Stimulated activated memory B cell treated with anti-CD40 and anti-IgM and Interleukin-4, amounts not matched to agents 10 μg/mL and 1 μg/mL and 100 μg/mL, for 72 hours (primary cell): ENCODE measurements around the gene MACC1.
"Not testable (repeated sequence)": the region's sequence is repeated elsewhere in the genome, so short reads cannot be mapped to it uniquely, and the experiment has no call there.

Source experiments
- ATAC-seq: fragments of 150-1000 bp; cut with Tn5 transposase; 2 replicates; pipeline ENCODE4 v1.10.0; 2021
- H3K27ac Mint-ChIP-seq: one replicate; pipeline ENCODE4 v1.8.0; 2022; ENCODE audit warnings: mild to moderate bottlenecking, mixed read lengths
- H3K27me3 Mint-ChIP-seq: one replicate; pipeline ENCODE4 v1.8.0; 2022; ENCODE audit warnings: mixed read lengths
- H3K36me3 Mint-ChIP-seq: one replicate; pipeline ENCODE4 v1.8.0; 2022; ENCODE audit warnings: mixed read lengths
- H3K4me1 Mint-ChIP-seq: one replicate; pipeline ENCODE4 v1.8.0; 2022; ENCODE audit warnings: mixed read lengths
- H3K4me3 Mint-ChIP-seq: one replicate; pipeline ENCODE4 v1.8.0; 2022; ENCODE audit warnings: mild to moderate bottlenecking, moderate library complexity, mixed read lengths
- H3K9me3 Mint-ChIP-seq: one replicate; pipeline ENCODE4 v1.8.0; 2022; ENCODE audit warnings: mixed read lengths

MACC1 gene

DNA sequence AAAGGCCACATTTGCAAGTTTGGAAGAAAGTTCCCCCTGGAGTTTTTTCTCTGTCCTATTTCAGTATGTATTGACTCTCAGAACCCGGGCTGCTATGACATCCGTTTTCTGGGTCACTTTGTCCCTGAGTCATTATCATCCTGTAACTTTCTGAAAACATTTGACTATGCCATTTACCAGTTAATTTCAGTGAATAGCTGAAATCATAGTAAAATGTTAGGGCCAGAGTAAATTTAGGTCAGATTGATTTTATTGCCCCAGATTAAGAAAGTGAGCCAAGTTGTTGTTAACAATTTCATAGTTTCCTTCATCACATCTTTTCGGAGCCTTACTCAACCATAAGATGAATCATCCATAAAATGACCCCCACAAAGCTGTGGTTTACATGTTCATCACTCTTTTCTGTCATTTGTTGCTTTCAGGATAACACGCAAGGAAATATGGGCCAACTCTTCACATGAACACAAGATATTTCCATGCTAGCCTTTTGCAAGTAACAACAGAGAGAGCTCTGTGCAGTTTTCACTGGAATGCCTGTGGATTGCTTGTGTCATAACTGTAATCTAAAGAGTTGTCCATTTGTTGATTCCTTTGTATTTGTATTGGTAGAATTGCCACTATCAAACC is 3.9 kb upstream of the MACC1 start:
- Mint-ChIP-seq H3K27ac (peak overlapping the region; percentile 89), H3K27me3 (no peaks in the 10 kb centered on the region), H3K4me3 (peak overlapping the region; percentile 64), H3K36me3 (peaks cover 4% of the 10 kb centered on the region), H3K4me1 (peaks cover 52% of the 10 kb centered on the region), H3K9me3 (no peaks in the 10 kb centered on the region)
- no peak for ATAC-seq

DNA sequence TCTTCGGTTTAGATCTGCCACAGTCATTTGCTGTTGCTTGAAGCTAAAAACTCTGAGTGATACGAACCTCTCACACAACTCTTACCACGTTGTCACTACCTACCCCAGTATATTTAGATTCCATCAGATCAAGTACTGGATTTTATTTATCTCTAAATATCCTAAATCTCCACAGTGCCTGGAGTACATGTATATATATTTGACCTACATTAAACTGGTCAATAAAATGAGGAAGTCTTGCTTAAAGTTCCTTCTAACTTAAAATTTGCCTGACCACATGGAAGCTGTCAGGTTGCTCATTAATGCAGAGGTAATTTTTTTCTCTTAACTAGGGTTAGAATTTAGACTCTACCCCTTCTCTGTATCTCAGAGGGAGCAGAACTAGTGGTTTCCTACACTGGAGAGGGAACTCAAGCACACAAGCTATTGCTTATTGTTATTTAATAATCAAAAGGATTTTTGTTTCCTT is 3.1 kb upstream of the MACC1 start:
- H3K27me3 Mint-ChIP-seq: no peaks in the 10 kb centered on the region
- ATAC-seq: peak; percentile 25
- H3K27ac Mint-ChIP-seq: peak overlapping the region; percentile 89
- peaks cover 52% of the 10 kb centered on the region for H3K4me1 Mint-ChIP-seq
- peak overlapping the region; percentile 64 for H3K4me3 Mint-ChIP-seq
- H3K36me3 Mint-ChIP-seq: peaks cover 4% of the 10 kb centered on the region
- no peaks in the 10 kb centered on the region for H3K9me3 Mint-ChIP-seq

DNA sequence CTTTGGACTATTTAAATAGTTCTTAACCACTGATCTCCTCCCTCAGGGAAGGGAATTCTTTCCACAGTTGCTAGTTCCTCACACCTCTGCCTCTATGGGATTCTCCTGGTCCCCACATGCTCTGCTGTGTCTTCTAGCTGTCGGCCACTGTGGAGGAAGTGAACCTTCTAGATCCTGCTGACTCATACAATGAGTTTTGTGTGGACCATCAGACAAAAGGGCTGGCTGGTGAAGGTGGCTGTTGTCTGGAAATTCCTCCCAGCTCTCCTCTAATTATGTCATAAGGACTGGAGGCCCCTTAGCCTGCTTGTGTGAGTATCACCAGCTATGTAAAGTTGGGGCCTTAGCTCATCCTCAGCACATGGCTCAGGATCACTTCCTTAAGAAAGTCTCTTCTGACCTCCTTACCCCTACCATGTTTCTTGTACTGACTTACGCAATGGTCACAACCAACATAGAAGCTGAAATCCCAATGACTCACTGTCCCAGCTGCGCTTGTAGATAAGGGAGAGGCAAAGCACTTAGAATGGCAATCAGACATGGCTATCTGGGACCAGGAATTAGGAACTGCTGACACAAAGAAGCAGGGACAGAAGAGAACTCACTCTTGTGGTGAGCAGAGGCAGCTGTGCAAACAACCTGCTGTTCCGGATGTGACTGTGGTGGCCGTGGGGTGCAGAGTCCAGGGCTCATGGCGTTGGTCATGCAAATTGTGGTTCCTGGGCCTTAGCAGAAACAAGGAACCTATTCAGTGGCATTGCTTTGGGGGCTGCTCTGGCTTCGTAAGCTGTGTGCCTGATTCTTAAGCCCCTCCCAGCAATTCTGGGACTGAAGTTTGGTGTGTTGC is 2.5 kb upstream of the MACC1 start:
- Mint-ChIP-seq H3K27ac (peak overlapping the region; percentile 89), H3K4me3 (peak overlapping the region; percentile 64), H3K27me3 (no peaks in the 10 kb centered on the region), H3K36me3 (no peaks in the 10 kb centered on the region), H3K9me3 (no peaks in the 10 kb centered on the region), H3K4me1 (peaks cover 51% of the 10 kb centered on the region)
- ATAC-seq: peak; percentile 92

DNA sequence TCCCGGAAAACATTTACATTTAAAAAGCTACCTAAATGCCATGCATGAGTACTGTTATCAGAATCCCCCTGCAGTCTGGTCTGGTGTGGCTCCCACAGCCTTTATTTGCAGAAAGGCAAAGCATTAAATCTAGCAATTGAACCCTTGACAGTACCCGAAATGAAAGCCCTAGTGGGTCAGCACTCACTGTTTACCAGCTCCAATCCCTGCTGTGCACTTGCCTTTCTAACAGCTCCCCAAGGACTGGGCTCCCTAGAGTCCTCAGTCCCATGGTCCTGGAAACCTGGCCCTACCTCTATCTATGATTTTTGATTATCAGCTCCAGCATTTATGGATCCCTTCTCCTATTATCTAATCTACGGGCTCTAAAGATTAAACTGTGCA is 1.9 kb upstream of the MACC1 start:
- H3K36me3 Mint-ChIP-seq: peaks cover 3% of the 10 kb centered on the region
- peak overlapping the region; percentile 7 for H3K4me3 Mint-ChIP-seq
- no peak for ATAC-seq
- H3K27ac Mint-ChIP-seq: peak overlapping the region; percentile 89
- H3K9me3 Mint-ChIP-seq: peaks cover 2% of the 10 kb centered on the region
- H3K27me3 Mint-ChIP-seq: no peaks in the 10 kb centered on the region
- peaks cover 55% of the 10 kb centered on the region for H3K4me1 Mint-ChIP-seq

DNA sequence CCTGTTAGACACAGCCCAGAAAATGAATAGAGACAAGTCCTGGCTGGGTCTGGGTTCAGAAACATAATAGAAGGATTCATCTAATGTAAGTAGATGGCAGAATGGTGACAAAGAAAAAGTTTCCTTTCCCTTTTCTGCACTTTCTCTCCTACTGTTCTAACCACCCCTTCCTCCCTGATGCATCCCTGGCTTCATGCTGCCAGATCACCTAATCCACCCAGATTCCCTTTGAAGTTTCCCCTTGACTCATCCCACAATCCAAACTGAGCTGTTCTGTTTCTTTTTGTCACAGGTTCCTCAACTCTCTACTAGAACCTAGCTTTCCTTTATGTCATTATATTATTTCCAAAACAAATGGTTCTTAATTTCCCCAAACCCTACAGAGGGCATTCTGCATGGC is 1.1 kb upstream of the MACC1 start:
- H3K36me3 Mint-ChIP-seq: peaks cover 9% of the 10 kb centered on the region
- ATAC-seq: no peak
- H3K4me3 Mint-ChIP-seq: peak overlapping the region; percentile 32
- peak overlapping the region; percentile 89 for H3K27ac Mint-ChIP-seq
- peaks cover 2% of the 10 kb centered on the region for H3K9me3 Mint-ChIP-seq
- H3K27me3 Mint-ChIP-seq: no peaks in the 10 kb centered on the region
- H3K4me1 Mint-ChIP-seq: peaks cover 54% of the 10 kb centered on the region

DNA sequence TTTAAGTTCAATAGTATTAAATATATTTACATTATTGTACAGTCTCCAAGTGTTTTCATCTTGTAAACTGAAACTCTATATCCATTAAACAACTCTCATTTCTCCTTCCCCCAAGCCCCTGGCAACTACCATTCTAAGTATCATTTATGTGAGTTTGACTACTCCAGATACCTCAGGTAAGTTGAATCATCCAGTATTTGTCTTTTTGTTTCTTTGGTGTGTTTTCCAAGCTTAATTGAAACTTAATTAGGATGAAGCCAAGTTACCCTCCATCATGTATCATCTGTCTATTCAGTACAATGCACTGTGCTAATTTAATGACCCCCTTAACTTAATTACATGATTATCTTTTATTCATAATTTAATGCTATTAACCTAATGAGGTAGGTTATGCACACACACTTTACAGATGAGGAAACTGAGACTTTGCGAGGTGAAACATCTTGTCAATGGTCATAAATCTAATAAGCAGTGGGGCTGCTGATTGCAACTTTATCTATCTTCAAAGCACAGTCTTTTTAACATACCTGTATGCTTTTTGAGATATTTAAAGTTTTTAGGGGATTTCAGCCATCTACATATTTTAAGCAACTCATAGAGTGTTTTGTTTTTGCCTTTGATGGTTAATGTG is 663 bp downstream of the MACC1 start:
- H3K27me3 Mint-ChIP-seq: no peaks in the 10 kb centered on the region
- ATAC-seq: no peak

DNA sequence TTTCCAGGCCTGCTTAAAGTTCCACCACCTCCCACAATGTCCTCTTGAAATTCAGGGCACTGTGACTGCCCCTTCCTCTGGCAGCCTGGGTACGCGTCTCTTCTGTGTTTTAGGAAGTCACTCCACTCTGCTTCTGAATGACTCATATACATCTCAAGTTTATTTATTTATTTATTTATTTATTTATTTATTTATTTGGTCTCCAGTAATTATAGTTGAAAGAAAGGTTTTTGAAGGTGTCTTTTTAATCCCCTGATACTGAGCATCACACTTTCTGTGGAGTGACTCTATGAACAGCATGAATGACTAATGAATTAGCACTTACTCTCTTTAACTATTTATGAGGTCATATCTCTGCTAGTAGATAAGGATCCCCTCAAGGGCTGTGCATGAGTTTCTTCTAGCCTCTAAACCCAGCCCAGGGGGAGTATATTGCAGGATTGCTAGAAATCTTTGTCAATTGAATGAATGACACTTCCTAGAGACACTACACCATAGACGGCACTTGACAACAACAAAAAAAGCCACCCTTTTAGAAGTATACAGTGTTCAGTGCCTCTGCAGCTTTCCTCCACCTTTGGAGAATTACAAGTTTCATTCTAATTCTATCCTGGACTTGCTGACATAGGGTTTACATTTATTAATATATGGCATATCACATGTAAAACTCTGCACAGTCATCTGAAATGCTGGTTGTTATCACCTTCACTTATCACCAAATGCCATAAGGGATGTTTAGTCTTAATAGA is 2.1 kb downstream of the MACC1 start:
- Mint-ChIP-seq H3K27ac (peak overlapping the region; percentile 35), H3K4me1 (peaks cover 41% of the 10 kb centered on the region), H3K4me3 (no peak overlapping the region), H3K36me3 (peaks cover 24% of the 10 kb centered on the region), H3K27me3 (no peaks in the 10 kb centered on the region), H3K9me3 (peaks cover 7% of the 10 kb centered on the region)
- no peak for ATAC-seq

More for the DNA sequence above, 663 bp downstream of the MACC1 start:
- H3K9me3 Mint-ChIP-seq: peaks cover 2% of the 10 kb centered on the region
- peak overlapping the region; percentile 89 for H3K27ac Mint-ChIP-seq
- H3K4me1 Mint-ChIP-seq: peaks cover 54% of the 10 kb centered on the region
- H3K4me3 Mint-ChIP-seq: peak overlapping the region; percentile 65
- H3K36me3 Mint-ChIP-seq: peaks cover 15% of the 10 kb centered on the region

DNA sequence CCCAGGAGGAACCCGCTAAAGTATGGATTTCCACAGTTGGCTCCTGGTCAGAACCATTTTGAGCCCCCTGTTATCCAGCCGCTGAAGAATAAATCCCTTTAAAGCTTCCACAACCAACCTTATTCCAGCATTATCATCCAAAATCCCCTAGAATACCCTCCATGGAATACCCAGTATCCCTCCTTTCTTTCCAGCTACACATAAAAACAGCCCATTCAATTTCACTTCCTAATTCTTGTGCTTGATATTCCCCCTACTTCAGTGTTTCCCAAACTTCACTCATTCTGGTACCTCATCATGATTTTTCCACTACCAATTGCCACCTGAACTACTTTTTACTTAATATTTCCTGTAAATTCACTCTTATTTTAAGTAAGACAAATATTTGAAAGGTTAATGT is 3.1 kb downstream of the MACC1 start:
- Mint-ChIP-seq H3K4me1 (peaks cover 31% of the 10 kb centered on the region), H3K27me3 (no peaks in the 10 kb centered on the region), H3K36me3 (peaks cover 33% of the 10 kb centered on the region), H3K9me3 (peaks cover 10% of the 10 kb centered on the region), H3K27ac (peak overlapping the region; percentile 35), H3K4me3 (no peak overlapping the region)
- no peak for ATAC-seq

DNA sequence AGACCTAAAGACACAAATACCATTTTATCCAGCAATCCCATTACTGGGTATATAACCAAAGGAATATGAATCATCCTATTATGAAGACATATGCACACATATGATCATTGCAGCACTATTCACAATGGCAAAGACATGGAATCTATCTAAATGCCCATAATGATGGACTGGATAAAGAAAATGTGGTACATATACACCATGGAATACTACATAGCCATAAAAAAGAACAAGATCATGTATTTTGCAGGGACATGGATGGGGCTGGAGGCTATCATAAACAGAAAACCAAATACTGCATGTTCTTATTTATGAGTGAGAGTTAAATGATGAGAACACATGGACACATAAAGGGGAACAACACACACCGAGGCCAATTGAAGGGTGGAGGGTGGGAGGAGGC is 3.8 kb downstream of the MACC1 start:
- no peak for ATAC-seq
- peaks cover 39% of the 10 kb centered on the region for H3K36me3 Mint-ChIP-seq
- H3K4me3 Mint-ChIP-seq: no peak overlapping the region
- H3K9me3 Mint-ChIP-seq: peaks cover 14% of the 10 kb centered on the region
- H3K27me3 Mint-ChIP-seq: no peaks in the 10 kb centered on the region
- no peak overlapping the region for H3K27ac Mint-ChIP-seq
- peaks cover 24% of the 10 kb centered on the region for H3K4me1 Mint-ChIP-seq

DNA sequence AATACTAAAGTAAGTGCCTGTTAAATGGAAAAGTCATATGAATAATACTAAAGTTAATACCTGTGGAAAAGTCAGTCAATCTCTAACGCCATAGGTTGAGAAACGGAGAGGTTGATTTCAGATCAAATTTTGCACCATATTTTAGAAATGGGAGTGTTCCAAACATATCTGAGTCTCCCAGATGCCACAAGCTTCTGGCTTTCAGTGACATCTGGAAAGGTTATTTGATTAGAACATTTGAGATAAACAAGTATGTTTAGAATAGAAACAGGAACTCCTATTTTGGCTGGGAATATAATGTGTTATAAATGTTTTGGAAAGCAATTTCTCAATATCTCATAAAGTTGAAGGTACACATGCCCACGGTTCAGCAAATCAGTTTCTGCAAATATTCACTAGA is 5.8 kb downstream of the MACC1 start:
- no peak overlapping the region for H3K4me3 Mint-ChIP-seq
- no peaks in the 10 kb centered on the region for H3K27me3 Mint-ChIP-seq
- H3K27ac Mint-ChIP-seq: no peak overlapping the region
- peaks cover 16% of the 10 kb centered on the region for H3K4me1 Mint-ChIP-seq
- H3K9me3 Mint-ChIP-seq: peaks cover 19% of the 10 kb centered on the region
- no peak for ATAC-seq
- peaks cover 45% of the 10 kb centered on the region for H3K36me3 Mint-ChIP-seq

DNA sequence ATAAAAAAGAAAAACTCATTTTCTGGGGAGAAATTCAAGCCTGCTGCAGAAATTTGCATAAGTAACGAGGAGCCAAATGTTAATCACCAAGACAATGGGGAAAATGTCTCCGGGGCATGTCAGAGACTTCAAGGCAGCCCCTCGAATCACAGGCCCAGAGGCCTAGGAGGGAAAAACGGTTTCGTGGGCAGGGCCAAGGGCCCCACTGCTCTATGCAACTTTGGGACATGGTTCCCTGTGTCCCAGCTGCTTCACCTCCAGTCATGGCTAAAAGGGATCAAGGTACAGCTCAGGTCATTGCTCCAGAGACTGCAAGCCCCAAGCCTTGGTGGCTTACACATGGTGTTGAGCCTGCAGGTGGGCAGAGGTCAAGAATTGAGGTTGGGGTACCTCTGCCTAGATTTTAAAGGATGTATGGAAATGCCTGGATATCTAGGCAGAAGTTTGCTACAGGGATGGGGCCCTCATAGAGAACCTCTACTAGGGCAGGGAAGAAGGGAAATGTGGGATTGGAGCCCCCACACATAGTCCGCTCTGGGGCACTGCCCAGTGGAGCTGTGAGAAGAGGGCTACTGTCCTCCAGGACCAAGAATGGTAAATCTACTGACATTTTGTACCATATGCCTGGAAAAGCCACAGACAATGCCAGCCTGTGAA is 8.4 kb downstream of the MACC1 start:
- H3K4me3 Mint-ChIP-seq: no peak overlapping the region
- ATAC-seq: no peak
- H3K36me3 Mint-ChIP-seq: peaks cover 49% of the 10 kb centered on the region
- H3K27ac Mint-ChIP-seq: no peak overlapping the region
- H3K27me3 Mint-ChIP-seq: no peaks in the 10 kb centered on the region
- H3K4me1 Mint-ChIP-seq: no peaks in the 10 kb centered on the region
- peaks cover 17% of the 10 kb centered on the region for H3K9me3 Mint-ChIP-seq

DNA sequence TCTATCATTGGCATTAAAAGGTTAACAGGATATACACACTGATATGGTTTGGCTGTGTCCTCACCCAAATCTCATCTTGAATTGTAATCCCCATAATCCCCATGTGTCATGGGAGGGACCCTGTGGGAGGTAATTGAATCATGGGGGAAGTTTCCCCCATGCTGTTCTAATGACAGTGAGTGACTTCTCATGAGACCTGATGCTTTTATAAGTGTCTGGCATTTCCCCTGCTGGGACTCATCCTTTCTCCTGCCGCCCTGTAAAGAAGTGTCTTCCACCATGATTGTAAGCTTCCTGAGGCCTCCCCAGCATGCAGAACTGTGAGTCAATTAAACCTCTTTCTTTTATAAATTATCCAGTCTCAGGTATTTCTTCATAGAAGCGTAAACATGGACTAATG is 9.4 kb downstream of the MACC1 start:
- ATAC-seq, H3K27ac Mint-ChIP-seq, H3K4me3 Mint-ChIP-seq, H3K27me3 Mint-ChIP-seq, H3K4me1 Mint-ChIP-seq: not testable (repeated sequence)
- Mint-ChIP-seq H3K36me3 (peaks cover 41% of the 10 kb centered on the region), H3K9me3 (peaks cover 17% of the 10 kb centered on the region)

DNA sequence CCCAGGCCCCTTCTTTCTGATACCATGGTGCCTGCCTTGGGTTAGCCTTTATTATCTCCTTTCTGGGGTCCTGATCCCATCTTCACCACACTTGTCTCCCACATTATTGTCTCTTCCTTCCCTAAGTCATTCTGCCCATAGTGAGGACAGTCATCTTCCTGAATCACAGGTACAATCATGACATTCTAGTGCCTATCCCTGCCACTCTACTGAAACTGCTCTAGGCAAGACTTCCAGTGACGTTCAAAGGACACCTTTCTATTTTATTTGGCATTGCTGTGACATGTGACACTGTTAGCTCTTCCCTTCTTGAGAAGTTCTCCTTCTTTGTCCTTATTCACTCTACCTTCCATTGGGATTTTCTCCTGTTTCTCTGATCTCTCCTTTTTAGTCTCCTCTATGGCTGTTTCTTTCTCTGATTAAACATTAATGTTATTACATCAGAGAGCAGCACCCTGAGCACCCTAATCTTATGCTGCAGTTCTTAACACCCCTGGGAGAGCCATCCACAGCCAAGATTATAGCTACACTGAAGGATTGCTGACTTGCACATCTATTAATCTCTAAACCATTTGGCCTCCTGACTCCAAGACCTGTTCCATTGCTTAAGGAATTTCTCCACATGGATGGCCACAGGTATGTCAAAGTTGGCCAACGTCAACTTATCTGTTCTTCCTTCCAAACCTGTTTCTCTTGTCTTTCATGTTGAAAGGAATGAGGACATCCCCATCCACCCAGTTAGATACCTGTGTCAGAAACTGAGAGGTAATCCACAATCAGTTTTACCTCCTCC is 10.9 kb downstream of the MACC1 start:
- peaks cover 5% of the 10 kb centered on the region for H3K4me1 Mint-ChIP-seq
- no peak for ATAC-seq
- peak overlapping the region; percentile 16 for H3K27ac Mint-ChIP-seq
- peaks cover 40% of the 10 kb centered on the region for H3K36me3 Mint-ChIP-seq
- no peaks in the 10 kb centered on the region for H3K27me3 Mint-ChIP-seq
- H3K4me3 Mint-ChIP-seq: no peak overlapping the region
- H3K9me3 Mint-ChIP-seq: peaks cover 17% of the 10 kb centered on the region

DNA sequence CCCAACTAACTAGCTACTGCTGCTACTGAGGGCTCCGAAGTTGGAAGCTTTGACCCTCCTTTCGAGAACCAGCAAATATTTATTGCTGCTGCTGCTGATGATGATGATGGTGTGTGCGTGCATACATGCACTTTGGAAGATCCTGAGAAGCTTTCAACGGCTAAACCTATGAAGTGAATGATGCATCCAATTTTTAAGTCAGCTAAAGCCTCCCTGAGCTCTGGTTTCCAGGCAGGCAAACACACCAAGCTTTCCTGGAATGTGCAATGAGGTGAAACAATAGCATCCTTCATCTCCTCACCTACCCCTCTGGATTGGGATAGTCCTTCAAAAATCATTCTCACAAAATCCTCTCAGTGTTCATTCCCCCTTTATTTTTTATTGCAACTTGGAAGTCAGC is 13.9 kb downstream of the MACC1 start:
- no peak overlapping the region for H3K4me3 Mint-ChIP-seq
- ATAC-seq: no peak
- H3K9me3 Mint-ChIP-seq: peaks cover 5% of the 10 kb centered on the region
- peak overlapping the region; percentile 20 for H3K27ac Mint-ChIP-seq
- H3K27me3 Mint-ChIP-seq: no peaks in the 10 kb centered on the region
- peaks cover 28% of the 10 kb centered on the region for H3K4me1 Mint-ChIP-seq
- peaks cover 15% of the 10 kb centered on the region for H3K36me3 Mint-ChIP-seq
